Common myeloid progenitor, CD34-positive (primary cell): ENCODE measurements around the gene PEAK1.

ENCODE experiments used
- CTCF ChIA-PET: fragments of 350-600 bp; sonication (Branson Sonifier 250); formaldehyde crosslinking; loops from one replicate; lab custom pipeline; 2021; ENCODE audit warnings: antibody characterized with exemption; lab: Charles Lee
- POLR2A ChIA-PET: fragments of 350-600 bp; sonication (Branson Sonifier 250); formaldehyde crosslinking; loops from one replicate; lab custom pipeline; 2021; ENCODE audit warnings: antibody characterized with exemption; lab: Charles Lee
- DNase-seq, 3 donors: peaks; one replicate each; pipeline versions ENCODE4 v3.0.0 to v3.0.0-alpha.2; 2013
- H3K27ac ChIP-seq, 2 experiments: 1 replicate in 1 of 2; 2 replicates in 1 of 2; pipeline ENCODE4 v1.7.0; 2013; ENCODE audit warnings: inconsistent platforms in 2 of 2, low read length in 2 of 2, mild to moderate bottlenecking in 2 of 2, low read depth in 1 of 2, moderate library complexity in 1 of 2; ENCODE audit not compliant: severe bottlenecking in 2 of 2, insufficient read depth in 1 of 2, poor library complexity in 1 of 2
- H3K27me3 ChIP-seq, 5 experiments: replicated peaks in 2 of 5; 1 replicate in 3 of 5; 2 replicates in 2 of 5; pipeline versions ENCODE4 v1.6.1 to v1.7.0; 2013; ENCODE audit warnings: low read length in 4 of 5, mild to moderate bottlenecking in 2 of 5, moderate library complexity in 2 of 5, inconsistent platforms in 1 of 5; ENCODE audit not compliant: insufficient read depth in 5 of 5, control insufficient read depth in 4 of 5
- H3K36me3 ChIP-seq, 4 experiments: 1 replicate in 2 of 4; 2 replicates in 2 of 4; pipeline versions ENCODE4 v1.6.1 to v1.7.0; 2013; ENCODE audit warnings: low read length in 3 of 4, control low read depth in 1 of 4, mild to moderate bottlenecking in 1 of 4; ENCODE audit not compliant: control insufficient read depth in 4 of 4, insufficient read depth in 4 of 4
- H3K4me1 ChIP-seq, 4 experiments: 1 replicate in 3 of 4; 2 replicates in 1 of 4; pipeline versions ENCODE4 v1.6.1 to v1.7.1; 2013; ENCODE audit warnings: low read length in 3 of 4, mild to moderate bottlenecking in 3 of 4, control low read depth in 1 of 4, inconsistent platforms in 1 of 4, moderate library complexity in 1 of 4; ENCODE audit not compliant: control insufficient read depth in 4 of 4, insufficient read depth in 4 of 4; ENCODE audit errors: control extremely low read depth in 1 of 4
- H3K4me3 ChIP-seq, 7 experiments: 1 replicate in 4 of 7; 2 replicates in 3 of 7; pipeline versions ENCODE4 v1.5.1 to v1.7.0; 2013; ENCODE audit warnings: mild to moderate bottlenecking in 7 of 7, low read length in 6 of 7, moderate library complexity in 6 of 7, inconsistent platforms in 2 of 7, low read depth in 2 of 7, control low read depth in 1 of 7; ENCODE audit not compliant: insufficient read depth in 4 of 7, control insufficient read depth in 1 of 7; ENCODE audit errors: extremely low read depth in 1 of 7
- H3K9me3 ChIP-seq, 5 experiments: 1 replicate in 4 of 5; 2 replicates in 1 of 5; pipeline versions ENCODE4 v1.6.1 to v1.7.1; 2013; ENCODE audit warnings: low read length in 4 of 5, mild to moderate bottlenecking in 2 of 5, inconsistent platforms in 1 of 5, low read depth in 1 of 5, moderate library complexity in 1 of 5; ENCODE audit not compliant: control insufficient read depth in 4 of 5, insufficient read depth in 2 of 5; ENCODE audit errors: control extremely low read depth in 1 of 5
- WGBS: methylation state at CpG from one replicate; pipeline ENCODE4 v1.1.5; 2013; ENCODE audit not compliant: insufficient coverage; 5-methylcytosine and 5-hydroxymethylcytosine counted together

PEAK1 gene

GRCh38 chr15:77350792-77351191 is 69.1 kb downstream of the PEAK1 start:
- Histone ChIP-seq H3K27ac (no peak overlapping the region), H3K36me3 (peaks cover 0 to 5% (median 1%) of the 10 kb centered on the region in 4 experiments), H3K4me3 (no peak overlapping the region), H3K4me1 (no peaks in the 10 kb centered on the region), H3K9me3 (peaks cover 0 to 3% (median 0%) of the 10 kb centered on the region in 5 experiments), H3K27me3 (no peaks in the 10 kb centered on the region)
- CTCF ChIA-PET = interaction anchor here (1.9 kb wide), 1 partner anchor 146 kb away, joined by 4 read pairs; no protein-coding TSS in a partner anchor
- POLR2A ChIA-PET = no interaction called here
- no CpG with 5 or more reads among the region's 1 CpG for WGBS
- no peak for DNase-seq

- Histone ChIP-seq H3K4me3 (no peak overlapping the region), H3K36me3 (peaks cover 0 to 5% (median 1%) of the 10 kb centered on the region in 4 experiments), H3K4me1 (no peaks in the 10 kb centered on the region), H3K9me3 (peaks cover 0 to 5% (median 0%) of the 10 kb centered on the region in 5 experiments), H3K27ac (no peak overlapping the region), H3K27me3 (no peaks in the 10 kb centered on the region)
- ChIA-PET POLR2A (no interaction called here), CTCF (interaction anchor here (1.9 kb wide), 1 partner anchor 147 kb away, joined by 4 read pairs; no protein-coding TSS in a partner anchor)
- 100% methylated on average over 1 of the region's 2 CpGs for WGBS
- DNase-seq = no peak
Observed at GRCh38 chr15:77349666-77350065, 70.2 kb downstream of the PEAK1 start.

- no peak overlapping the region for H3K27ac ChIP-seq
- no peaks in the 10 kb centered on the region for H3K27me3 ChIP-seq
- H3K4me1 ChIP-seq = no peaks in the 10 kb centered on the region
- ChIA-PET CTCF (no interaction called here), POLR2A (no interaction called here)
- peaks cover 0 to 5% (median 1%) of the 10 kb centered on the region in 4 experiments for H3K36me3 ChIP-seq
- H3K9me3 ChIP-seq = peaks cover 0 to 12% (median 0%) of the 10 kb centered on the region in 5 experiments
- H3K4me3 ChIP-seq = no peak overlapping the region
- no CpG with 5 or more reads among the region's 4 CpGs for WGBS
- no peak for DNase-seq
Observed at GRCh38 chr15:77348511-77348910, 71.4 kb downstream of the PEAK1 start.

DNA sequence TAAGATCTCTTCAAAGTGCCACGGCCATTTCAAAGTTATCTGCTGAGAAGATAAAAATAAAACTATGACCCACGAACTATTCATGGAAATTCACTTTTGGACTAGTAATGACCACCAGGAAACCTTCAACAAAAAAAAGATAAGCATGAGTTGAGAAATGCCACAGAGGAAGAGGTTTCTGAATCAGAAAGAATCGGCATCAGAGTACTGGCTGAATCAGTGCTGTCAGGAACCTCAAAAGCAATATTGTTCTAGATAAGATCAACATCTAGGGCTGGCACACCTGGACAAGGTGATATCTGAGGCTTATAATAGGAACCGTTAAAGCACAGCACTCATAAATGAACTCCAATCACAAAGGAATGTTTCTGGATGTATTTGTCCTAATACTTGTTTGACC is 72.7 kb downstream of the PEAK1 start:
- POLR2A ChIA-PET = no interaction called here
- peaks cover 0 to 5% (median 1%) of the 10 kb centered on the region in 4 experiments for H3K36me3 ChIP-seq
- H3K27ac ChIP-seq = no peak overlapping the region
- H3K4me1 ChIP-seq = no peaks in the 10 kb centered on the region
- CTCF ChIA-PET = no interaction called here
- H3K9me3 ChIP-seq = peaks cover 0 to 16% (median 0%) of the 10 kb centered on the region in 5 experiments
- DNase-seq = no peak
- H3K4me3 ChIP-seq = no peak overlapping the region
- 56% methylated on average over 1 of the region's 4 CpGs for WGBS
- no peaks in the 10 kb centered on the region for H3K27me3 ChIP-seq

DNA sequence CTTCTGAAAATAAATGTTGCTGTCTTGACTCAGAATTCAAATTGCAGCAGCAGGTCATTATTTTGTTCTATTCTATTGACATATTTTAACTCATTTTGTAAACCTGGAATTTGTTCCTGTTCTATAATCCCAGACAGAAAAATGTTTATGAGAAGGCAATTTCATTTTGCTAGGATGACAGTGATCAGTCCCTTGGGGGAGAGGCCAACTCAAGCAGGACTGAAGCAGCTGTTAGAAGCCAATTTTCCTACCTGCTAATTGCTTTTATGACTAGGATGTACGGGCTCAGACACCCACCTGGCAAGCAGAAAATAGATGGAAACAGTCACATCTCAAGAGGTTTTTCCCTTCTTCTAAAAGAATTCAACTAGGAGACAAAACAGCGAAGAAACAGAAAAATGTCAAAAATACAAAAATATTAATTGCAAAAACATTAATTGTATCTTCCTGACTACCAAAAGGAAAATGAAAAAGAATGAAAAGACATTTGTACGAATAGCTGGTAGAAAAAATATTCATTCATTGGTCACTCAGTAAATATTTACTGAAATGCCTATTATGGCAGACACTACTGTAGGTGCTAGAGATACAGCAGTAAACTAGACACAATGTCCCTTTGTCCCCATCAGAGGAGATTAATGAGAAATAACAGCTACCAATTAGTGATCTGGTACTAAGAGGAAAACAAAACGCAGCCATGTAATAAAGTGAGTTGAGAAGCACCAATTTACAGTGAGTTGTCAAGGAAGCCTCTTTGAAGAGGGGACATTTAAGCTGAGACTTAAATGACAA is 73.5 kb downstream of the PEAK1 start:
- H3K27me3 ChIP-seq = no peaks in the 10 kb centered on the region
- no peak for DNase-seq
- H3K4me1 ChIP-seq = no peaks in the 10 kb centered on the region
- no peak overlapping the region for H3K27ac ChIP-seq
- CTCF ChIA-PET = no interaction called here
- peaks cover 0 to 21% (median 0%) of the 10 kb centered on the region in 5 experiments for H3K9me3 ChIP-seq
- POLR2A ChIA-PET = interaction anchor here (0.6 kb wide), 1 partner anchor 36 kb away, joined by 5 read pairs; no protein-coding TSS in a partner anchor
- H3K4me3 ChIP-seq = no peak overlapping the region
- 100% methylated on average over 1 of the region's 4 CpGs for WGBS
- peaks cover 0 to 7% (median 1%) of the 10 kb centered on the region in 4 experiments for H3K36me3 ChIP-seq

- POLR2A ChIA-PET = no interaction called here
- no CpG with 5 or more reads among the region's 3 CpGs for WGBS
- no peak for DNase-seq
- peaks cover 0 to 9% (median 1%) of the 10 kb centered on the region in 4 experiments for H3K36me3 ChIP-seq
- no peak overlapping the region for H3K4me3 ChIP-seq
- peaks cover 1 to 30% (median 3%) of the 10 kb centered on the region in 5 experiments for H3K9me3 ChIP-seq
- CTCF ChIA-PET = no interaction called here
- H3K27me3 ChIP-seq = no peaks in the 10 kb centered on the region
- no peak overlapping the region for H3K27ac ChIP-seq
- H3K4me1 ChIP-seq = no peaks in the 10 kb centered on the region
Observed at GRCh38 chr15:77342807-77343206, 77.1 kb downstream of the PEAK1 start.

- no peaks in the 10 kb centered on the region for H3K27me3 ChIP-seq
- no peak overlapping the region for H3K27ac ChIP-seq
- no CpG with 5 or more reads among the region's 3 CpGs for WGBS
- ChIA-PET POLR2A (no interaction called here), CTCF (no interaction called here)
- H3K4me3 ChIP-seq = no peak overlapping the region
- no peak for DNase-seq
- peaks cover 0 to 9% (median 0%) of the 10 kb centered on the region in 4 experiments for H3K36me3 ChIP-seq
- no peaks in the 10 kb centered on the region for H3K4me1 ChIP-seq
- H3K9me3 ChIP-seq = peaks cover 1 to 26% (median 3%) of the 10 kb centered on the region in 5 experiments
Observed at GRCh38 chr15:77340245-77340644, 79.7 kb downstream of the PEAK1 start.
